NCI-H2107 treated with DMSO at 0.1 percent for 48 hours (cell line): ENCODE measurements around the gene KRT76.
"Not testable (repeated sequence)": the region's sequence is repeated elsewhere in the genome, so short reads cannot be mapped to it uniquely, and the experiment has no call there.

Experiments
- DNase-seq: peaks from one replicate; lab custom pipeline; 2025; ENCODE audit not compliant: unreplicated experiment; lab: John Stamatoyannopoulos, UW

The KRT76 gene

DNA sequence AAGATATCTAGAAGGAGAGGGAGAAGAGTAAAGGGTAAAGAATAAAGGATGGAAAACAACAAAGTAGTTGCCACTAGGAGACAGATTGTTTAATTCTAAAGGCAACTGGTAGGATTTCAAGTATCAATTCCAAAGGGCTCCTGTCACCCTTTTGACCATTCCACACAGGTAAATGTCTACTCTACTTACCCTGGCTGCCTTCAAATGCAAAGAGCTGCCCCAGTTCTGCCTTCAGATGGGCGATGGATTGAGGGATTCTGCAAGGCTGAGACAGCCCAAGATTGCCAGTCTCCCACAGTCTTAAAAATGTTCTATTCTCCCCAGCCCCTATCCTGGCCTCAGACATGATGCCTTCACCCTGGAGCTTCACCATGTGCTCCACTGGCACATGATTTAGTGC lies 11.4 kb downstream of the KRT76 start:
- no peak for DNase-seq

DNA sequence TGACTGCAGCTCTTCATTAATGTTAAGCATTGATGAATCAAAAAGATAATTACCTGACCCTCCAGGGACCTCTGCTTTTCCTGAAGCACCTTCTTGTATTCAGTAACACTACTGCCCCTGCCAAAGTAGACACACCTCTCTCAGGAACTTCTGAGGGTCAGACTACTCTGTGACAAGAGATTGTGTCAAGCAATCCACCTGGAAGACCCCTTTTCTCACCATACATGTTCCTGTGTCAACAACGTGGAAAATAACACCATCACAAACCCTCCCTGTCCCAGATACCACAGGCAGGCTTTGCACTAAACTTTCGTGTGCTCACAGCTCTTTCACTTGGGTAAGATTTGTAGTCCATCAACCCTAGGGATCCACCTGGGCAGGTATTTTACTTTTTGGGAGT lies 13.2 kb downstream of the KRT76 start:
- DNase-seq: no peak

DNA sequence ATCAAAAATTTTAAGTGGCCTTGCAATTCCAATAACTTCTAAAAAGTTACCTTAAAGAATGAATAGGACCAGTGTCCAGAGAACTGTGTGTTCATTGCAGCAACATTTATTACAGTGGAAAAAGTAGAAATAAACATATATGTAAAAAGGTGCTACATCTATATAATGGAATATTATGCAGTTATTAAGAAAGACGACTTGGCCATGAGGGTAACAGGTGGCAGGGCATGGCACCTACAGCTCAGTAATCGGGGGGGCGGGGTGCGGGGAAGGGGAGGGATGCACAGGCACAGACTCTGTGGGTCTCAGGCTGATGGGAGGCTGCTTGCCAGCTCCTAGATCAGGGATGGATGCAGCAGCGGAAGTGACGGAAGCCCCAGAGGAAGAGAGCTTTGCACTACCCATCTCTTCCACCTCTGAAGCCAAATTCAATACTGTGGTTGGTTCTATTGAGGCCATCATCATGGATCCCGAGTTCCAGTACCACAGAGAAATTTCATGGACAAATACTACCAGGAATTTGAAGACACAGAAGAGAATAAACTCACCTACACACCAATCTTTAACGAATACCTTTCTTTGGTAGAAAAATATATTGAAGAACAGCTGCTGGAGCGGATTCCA lies 14.0 kb downstream of the KRT76 start:
- DNase-seq: no peak

DNA sequence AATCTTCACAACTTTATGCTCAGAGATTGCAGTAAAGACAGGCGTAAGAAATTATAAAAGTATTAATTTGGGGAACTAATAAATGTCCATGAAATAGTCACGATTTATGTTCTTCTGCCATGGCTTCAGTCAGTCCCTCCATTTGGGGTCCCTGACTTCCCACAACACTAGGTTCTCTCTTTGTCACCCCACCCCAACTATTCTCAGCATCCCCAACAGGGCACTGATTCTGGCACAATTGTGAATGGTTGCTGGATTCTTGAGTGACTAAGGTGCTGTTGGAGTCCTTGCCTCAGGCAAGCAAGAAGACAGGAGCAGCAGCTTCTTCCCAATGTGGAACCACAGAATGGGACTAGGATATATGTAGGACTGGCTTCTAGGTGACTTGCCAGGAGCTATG lies 15.3 kb downstream of the KRT76 start:
- DNase-seq: no peak

DNA sequence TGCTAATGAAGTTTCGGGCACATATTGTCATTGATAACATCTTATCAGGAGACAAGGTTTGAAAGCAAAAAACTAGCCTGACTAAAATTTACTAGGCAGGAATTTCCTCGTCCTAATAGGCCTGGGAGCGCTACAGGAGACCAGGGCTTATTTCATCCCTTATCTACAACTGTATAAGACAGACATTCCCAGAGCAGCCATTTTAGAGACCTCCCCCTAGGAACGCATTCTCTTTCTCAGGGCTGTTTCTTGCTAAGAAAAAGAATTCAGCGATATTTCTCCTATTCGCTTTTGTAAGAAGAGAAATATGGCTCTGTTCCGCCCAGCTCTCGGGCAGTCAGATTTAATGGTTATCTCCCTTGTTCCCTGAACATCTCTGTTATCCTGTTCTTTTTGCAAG lies 15.9 kb downstream of the KRT76 start:
- DNase-seq: not testable (repeated sequence)

DNA sequence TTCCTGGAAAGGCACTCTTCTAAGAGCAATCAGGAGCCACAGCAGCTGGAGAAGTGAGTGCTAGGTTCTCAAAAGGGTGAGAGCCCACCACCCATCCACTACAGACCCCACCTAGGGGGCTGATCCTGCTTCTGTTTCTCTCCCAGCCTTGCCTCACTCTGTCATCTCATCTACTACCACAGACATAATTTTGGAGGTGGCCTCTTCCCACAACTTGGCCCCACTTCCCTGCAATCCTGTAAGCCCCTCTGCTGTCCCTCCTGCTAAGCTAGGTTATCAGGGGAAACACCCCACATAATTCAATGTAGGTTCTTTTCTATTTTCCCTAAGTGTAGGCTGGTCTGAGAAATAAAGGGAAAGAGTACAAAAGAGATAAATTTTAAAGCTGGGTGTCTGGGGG lies 16.5 kb downstream of the KRT76 start:
- DNase-seq: no peak

DNA sequence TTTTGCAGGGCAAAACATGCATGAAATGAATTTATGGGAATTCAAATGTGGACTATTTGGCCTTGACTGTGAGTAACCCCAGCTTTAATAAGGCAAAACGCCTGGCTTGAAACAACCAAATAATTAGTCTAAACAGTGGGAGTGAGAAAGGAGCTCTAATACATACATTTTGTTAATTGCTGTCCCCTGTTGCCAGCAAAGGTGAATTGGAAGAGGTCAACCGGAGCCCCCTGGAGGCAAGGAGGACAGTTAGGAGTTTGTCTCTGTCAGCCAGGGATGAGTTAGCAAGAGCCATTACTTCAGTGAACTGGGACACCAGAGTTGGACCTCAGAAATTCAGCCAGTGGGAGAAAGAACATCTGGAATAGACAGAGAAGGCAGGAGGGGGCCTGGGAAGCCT lies 17.4 kb downstream of the KRT76 start:
- DNase-seq: no peak

DNA sequence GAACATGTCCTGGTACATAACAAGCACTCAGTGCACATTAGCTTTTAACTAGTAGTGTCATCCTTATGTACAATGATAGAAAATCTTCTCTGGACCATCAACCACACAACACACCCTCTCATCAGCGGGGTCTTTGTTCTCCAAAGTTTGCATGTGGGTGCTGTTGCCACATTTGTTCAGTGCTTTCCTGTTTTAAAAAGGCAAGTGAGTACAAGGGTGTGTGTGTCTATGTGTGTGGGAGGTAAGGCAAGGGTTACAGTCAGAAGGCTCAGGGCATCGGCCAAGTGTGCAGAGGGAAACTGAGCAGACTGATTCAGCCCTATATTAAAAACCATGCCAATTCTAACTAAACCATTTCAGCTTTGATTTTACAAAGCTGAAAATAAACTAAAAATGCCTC lies 17.9 kb downstream of the KRT76 start:
- no peak for DNase-seq

DNA sequence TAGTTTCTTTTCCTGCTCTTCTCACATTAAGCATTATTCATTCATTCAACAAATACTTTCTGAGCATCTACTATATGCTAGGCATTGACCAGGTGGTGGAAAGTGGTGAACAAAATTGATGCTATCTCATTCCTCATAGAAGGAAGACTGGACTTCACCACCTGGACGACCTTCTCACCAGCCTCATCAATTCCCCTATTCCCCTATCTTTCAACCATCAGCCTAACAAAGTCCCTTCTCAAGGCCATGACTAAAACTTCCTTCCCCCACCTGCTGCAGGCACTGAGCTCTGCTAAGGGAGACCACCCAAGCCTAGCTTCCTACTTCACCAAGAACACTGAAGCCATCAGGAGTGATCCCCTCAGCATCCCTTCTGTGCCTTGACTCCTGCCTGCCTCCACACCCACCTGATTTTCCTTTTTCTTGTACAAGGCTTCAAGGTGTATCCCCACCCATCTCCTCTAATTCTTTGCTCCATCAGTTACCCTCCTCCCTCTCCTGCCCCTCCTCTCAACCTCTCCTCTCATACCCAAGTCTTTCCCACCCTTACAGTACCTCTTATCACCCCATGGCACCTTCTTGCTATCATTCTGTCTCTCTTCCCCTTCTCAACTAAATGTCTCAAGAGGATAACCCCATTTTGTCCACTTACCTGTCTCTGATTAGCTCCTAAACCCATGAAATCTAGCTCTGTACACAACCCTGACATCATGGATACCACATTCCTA lies 19.5 kb downstream of the KRT76 start:
- no peak for DNase-seq

DNA sequence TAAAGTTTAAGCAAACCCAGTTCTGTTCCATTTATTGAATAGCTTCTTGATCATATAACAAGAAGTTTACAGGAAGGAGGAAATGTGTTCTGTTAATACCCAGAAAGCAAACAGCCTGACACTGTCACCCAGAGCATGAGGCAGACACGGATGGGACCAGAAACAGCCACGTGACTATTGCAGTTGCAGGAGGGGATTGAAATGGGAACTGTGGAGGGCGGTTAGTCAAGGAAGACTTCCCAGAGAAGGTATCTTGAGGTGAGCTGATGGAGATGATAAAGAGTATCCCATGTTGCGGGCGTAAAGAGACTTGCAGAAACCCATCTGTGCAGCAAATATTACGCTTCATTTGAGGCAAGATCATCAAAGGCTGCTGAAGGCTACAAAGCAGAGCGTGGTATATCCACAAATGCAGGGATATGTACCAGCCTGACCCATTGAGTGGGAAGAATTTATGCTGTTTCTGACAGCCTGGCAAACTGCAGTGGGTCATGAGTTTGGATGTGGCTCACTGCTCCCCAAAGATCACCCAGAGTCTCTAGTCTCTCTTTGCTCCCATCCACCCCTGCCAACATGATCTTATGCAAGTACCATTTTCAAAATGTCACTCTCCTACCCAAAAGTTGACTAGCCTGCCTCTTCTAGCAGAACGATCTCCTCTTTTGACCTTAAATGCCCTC lies 20.7 kb downstream of the KRT76 start:
- no peak for DNase-seq

DNA sequence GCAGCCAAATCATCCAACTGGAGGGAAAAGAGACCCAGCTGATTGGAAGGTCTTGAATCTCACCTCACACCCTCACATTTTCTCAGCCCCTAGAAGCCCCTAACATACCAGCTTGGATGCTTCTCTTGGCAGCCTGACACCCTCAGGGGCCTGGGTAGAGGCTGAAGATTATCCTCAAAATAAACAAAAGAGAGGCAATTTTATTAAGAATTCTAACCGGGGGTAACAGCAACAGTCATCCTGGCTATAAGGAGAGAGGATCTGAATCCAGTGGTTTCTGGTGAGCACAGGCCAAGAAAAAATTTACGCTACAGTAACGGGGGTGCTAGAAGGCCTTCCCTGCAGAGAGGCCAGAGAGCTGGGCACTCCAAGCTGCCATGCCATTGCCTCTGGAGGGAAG lies 21.6 kb downstream of the KRT76 start:
- DNase-seq: no peak

DNA sequence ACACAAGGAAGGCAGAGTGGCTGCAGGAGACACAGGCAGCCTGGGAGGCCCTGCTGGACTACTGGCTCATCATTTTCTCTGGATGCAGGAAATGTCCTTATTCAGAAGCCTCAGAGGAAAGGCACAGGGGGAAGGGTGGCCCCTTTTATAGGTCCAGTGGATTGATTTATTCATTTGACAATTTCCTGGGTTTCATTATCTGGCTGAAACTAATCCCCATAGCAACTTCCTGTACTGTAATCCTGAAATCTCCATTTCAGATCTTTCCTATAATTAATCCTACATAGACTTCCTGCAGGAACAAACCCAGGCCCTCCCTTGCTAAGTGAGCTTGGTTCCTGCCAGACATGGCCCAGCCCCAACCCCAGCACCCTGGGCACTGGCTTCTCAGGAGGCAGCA lies 23.0 kb downstream of the KRT76 start:
- no peak for DNase-seq

DNA sequence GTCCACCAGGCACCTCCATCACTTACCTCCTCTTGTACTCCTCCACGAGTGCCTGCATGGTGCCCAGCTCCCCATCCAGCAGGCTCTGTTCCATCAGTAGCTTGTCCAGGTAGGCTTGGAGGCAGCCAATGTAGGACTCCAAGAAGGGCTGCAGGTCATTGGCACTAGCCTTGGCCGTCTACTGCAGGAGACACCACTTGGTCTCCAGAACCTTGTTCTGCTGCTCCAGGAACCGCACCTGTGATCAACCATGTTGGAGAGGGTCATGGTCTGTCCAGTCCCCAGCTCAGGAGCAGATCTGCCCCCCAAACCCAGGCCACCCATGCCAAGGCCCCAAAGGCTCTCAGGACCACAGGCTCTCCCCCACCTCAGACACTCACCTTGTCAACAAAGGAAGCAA lies 23.9 kb downstream of the KRT76 start:
- no peak for DNase-seq

DNA sequence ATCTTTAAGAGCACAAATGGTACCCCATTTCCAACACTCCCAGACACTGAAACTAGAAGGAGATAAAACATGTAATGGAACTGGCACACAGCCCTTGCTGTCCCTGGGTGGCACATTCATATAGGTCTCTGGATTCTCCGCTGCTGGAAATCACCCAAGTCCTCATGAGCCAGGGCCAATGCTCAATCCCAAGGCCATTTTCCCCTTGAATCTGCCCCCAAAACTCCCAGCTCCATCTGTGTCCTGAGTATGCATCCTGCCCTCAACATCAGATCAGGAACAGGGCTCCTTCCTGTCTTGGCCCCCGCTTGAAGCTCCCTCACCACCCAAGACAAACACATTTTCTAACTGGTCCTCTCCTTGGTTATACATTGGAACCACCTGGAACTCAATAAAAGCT lies 24.6 kb downstream of the KRT76 start:
- no peak for DNase-seq

DNA sequence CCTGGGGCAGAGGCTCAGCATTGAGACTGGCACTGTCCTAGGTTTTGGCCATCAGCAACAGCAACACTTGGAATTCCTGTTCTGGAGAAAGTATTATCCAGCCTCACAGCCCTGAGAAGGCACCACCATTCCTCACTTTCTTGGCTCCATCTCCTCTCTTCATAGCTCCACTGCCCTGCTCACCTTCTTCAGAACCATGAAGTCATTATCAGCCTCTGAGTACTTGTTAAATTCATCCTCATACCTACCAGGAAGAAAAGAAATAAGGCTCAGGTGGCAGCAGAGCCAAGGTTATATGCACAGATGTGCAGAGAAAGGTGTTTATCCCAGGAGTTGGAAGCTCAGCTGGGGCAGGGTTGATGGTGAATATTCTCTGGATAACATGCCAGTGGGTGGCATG lies 25.4 kb downstream of the KRT76 start:
- no peak for DNase-seq

DNA sequence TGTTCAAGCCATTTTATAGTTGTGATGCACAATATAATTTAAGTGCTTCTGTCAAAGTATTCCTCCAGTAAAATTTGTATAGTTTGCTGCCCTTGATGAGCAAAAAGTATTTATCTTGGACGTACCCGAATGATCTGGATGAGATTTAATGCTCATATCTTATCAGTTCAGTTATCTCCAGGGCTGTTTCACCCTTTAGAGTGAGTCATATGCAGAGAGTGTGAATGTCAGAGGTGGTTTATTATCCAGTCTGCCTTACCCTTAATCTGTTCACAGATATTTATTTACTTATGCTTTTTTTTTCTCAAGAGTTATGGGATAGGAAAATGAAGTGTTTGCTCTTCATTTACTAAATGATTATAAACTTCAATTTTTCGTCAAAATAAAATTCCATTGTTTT lies 26.6 kb downstream of the KRT76 start:
- DNase-seq: not testable (repeated sequence)

DNA sequence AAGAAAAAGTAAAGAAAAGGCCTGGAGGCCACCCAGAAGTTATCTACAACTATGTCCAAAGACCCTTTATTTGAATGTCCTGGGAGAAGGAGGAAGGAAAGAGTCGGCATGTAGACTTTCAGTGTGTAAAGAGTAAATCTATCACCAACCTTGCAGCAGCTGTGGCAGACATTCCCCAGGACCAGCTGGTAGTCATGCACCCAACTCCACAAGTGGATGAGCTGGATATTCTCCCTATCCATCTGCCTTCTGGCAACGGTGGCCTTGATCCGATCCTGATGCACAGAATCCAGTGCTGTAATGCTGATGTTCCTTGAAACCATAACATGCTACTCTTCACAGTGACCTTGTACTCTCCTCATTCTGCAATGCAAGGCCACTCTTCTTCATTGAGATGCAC lies 27.3 kb downstream of the KRT76 start:
- no peak for DNase-seq

DNA sequence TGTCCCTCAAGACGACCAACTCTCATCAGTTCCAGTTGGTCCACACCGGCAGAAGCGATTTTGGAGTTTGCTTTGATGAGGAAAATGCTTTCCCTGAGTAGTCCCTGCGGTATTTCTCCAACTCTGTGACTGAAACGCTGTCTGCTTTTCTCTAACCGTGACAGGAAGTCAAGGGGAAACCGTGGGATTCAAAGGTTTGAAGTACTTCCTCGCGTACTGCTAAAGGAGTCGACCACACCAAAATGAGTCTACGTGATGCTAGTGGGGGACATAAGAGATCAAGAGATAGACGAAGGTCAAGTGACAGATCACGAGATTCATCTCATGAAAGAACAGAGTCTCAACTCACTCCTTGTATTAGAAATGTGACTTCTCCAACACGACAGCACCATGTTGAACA lies 28.6 kb downstream of the KRT76 start:
- DNase-seq: no peak

DNA sequence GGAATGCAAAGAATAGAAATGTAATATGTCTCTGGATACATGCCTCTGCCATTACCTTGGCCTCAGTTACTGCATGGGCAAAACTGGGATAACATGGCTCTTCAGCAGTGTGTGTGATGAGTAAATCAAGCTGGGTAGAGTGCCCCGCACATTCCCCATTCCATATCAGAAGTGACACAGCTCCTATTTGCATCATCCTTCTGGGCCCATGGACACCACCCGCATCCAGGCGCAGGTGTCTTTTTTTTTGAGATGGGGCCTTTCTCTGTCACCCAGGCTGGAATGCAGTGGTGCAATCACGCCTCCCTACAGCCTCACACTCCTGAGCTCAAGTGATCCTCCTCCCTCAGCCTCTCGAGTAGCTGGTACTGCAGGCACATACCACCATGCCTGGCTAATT lies 31.6 kb downstream of the KRT76 start:
- no peak for DNase-seq

DNA sequence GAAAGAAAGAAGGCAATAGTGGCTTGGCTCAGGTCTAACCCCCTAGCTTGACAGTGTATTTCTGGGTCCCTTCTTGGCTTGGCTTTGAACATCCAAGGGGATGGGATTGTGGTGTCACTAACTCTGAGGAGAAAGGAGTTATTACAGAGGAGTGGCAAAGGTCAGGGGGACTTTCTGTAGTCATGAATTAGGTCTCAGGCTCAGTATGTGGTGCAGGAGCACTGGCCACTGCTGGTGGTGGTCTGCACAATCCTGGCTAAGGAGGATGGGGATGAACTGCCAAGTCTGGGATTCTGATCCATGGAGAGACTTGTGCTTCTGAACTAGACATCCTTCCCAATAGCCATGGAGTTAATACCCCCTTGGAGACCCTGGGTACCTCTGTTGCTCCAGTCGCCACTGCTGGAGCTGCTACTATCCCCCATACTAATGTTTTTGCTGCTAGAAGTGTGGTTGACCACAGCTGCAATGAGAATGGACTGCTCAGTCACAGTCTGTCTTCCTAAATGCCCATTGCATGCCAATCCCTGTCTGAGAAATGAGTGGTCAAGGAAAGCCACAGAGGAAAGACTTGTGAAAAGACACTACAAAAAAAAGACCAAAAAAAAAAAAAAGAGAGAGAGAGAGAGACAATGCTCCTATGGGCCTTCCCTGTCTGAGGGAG lies 32.5 kb downstream of the KRT76 start:
- DNase-seq: no peak

DNA sequence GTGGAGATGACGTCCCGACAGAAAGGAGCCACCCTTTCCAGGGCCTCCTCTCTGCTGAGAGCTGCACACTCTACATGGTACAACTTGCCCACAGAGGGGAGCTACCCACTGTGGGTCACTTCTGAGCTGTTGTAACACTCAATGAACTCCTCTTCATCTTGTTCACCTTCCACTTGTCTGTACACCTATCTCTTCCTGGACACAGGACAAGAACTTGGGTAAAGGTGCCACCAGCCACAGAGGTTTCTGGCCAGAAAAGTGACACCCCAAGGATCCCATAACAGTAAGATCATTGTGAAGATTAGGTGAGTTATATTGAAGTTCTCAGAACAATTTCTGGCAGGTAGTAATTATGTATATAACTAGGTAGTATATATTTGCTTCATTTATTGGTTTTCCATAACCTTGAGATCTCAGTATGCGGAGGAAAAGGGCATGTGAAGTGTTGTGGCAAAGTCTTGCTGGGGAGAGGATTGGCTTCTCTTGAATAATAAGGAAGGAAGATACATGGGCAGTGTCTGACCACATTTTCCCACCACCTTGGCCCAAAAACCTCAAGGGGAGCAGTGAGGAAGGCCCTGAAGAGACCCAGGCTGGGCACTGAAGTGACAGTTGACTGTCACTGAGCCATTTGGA lies 34.2 kb downstream of the KRT76 start:
- no peak for DNase-seq

DNA sequence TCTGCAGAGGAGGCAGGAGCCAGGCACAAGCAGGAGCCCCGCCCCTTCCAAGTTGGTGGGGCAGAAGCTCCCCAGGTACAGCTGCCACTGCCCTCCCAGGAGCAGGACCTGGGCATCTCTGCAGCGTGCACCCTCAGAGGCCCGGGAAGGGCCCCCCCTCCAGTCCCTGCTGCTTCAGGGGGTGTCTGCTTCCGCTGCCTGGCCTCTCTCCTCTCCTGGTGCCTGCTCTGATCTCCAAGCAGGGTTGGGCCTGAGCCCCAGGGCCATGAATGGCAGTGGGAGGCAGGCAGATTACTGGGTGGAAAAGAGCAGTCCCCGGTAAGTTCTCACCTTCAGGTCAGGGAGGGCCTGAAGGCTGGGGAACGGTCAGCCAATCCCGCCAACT lies 35.0 kb downstream of the KRT76 start:
- DNase-seq: no peak
